GM12878 (cell line): ENCODE measurements around the gene ANO2. TPM values are rescaled to one million over a fixed set of nuclear protein-coding genes. Genes with fewer than 3 reads are reported as not detected.
"Not testable (repeated sequence)": the region's sequence is repeated elsewhere in the genome, so short reads cannot be mapped to it uniquely, and the experiment has no call there.

Experiments used
- ATAC-seq: fragments of 200-7000 bp; cut with Tn5 transposase; 3 replicates; pipeline ENCODE4 v1.9.1; 2020; ENCODE audit warnings: mild to moderate bottlenecking, moderate library complexity
- BruUV-seq: library from RNA; stranded (reverse); fragments of 400-500 nt; replicated peaks from 2 replicates; lab custom pipeline; 2021; lab: Mats Ljungman, UMichigan
- CTCF ChIA-PET: fragments of 300-600 bp; sonication (Branson Sonifier 250); formaldehyde crosslinking; extraction: SDS; loops from one replicate; lab custom pipeline; 2021; ENCODE audit warnings: inconsistent platforms; lab: Yijun Ruan, JAX
- POLR2A ChIA-PET: fragments of 350-600 bp; formaldehyde crosslinking; extraction: SDS; loops from one replicate; lab custom pipeline; 2021; ENCODE audit warnings: inconsistent platforms; lab: Charles Lee
- RAD21 ChIA-PET: fragments of 300-600 bp; sonication (Branson Sonifier 250); formaldehyde crosslinking; loops from one replicate; lab custom pipeline; 2023; ENCODE audit warnings: antibody characterized with exemption; ENCODE audit not compliant: unreplicated experiment; lab: Charles Lee
- SMC1A ChIA-PET: fragments of 300-600 bp; sonication (Branson Sonifier 250); formaldehyde crosslinking; loops from one replicate; lab custom pipeline; 2023; ENCODE audit not compliant: unreplicated experiment, uncharacterized antibody; lab: Charles Lee
- DNase-seq: peaks from one replicate; pipeline ENCODE4 v3.0.0-alpha.2; 2011; ENCODE audit warnings: low read depth, low spot score
- FAIRE-seq: peaks from 3 replicates; lab custom pipeline; 2011; peaks lifted over from hg19 to GRCh38; lab: Jason Lieb, UNC
- H2AFZ ChIP-seq: 2 replicates; pipeline ENCODE4 v1.6.0; 2011; ENCODE audit warnings: low read depth, low read length, control low read depth; ENCODE audit not compliant: control insufficient read depth
- H3K27ac ChIP-seq: 2 replicates; pipeline ENCODE4 v1.5.1; 2011; ENCODE audit warnings: control low read depth; ENCODE audit not compliant: control insufficient read depth, insufficient read depth
- H3K27me3 ChIP-seq, 2 experiments: replicated peaks in 1 of 2; 2 replicates each; pipeline versions ENCODE4 v1.6.0 to v1.6.1; 2011; ENCODE audit warnings: low read length in 1 of 2; ENCODE audit not compliant: control insufficient read depth in 2 of 2, insufficient read depth in 2 of 2
- H3K36me3 ChIP-seq, 2 experiments: 2 replicates each; pipeline ENCODE4 v1.5.1; 2011; ENCODE audit warnings: low read length in 1 of 2; ENCODE audit not compliant: control insufficient read depth in 2 of 2, insufficient read depth in 2 of 2
- H3K4me1 ChIP-seq: 2 replicates; pipeline ENCODE4 v1.6.1; 2011; ENCODE audit warnings: mild to moderate bottlenecking, low read length, moderate library complexity, mixed read lengths; ENCODE audit not compliant: control insufficient read depth, insufficient read depth
- H3K4me2 ChIP-seq: 2 replicates; pipeline ENCODE4 v1.6.0; 2011; ENCODE audit warnings: control low read depth; ENCODE audit not compliant: control insufficient read depth, insufficient read depth
- H3K4me3 ChIP-seq: fragments of 200-600 bp; sonication (generic); 2 replicates; pipeline ENCODE4 v1.5.1; 2016
- H3K79me2 ChIP-seq: 2 replicates; pipeline ENCODE4 v1.6.0; 2011; ENCODE audit warnings: low read length; ENCODE audit not compliant: control insufficient read depth, insufficient read depth
- H3K9ac ChIP-seq: 2 replicates; pipeline ENCODE4 v1.8.0; 2011; ENCODE audit warnings: low read length, control low read depth, mixed read lengths; ENCODE audit not compliant: control insufficient read depth, insufficient read depth
- H3K9me3 ChIP-seq: replicated peaks from 3 replicates; pipeline ENCODE4 v1.5.1; 2011; ENCODE audit warnings: mild to moderate bottlenecking, low read length; ENCODE audit not compliant: control insufficient read depth, insufficient read depth
- H4K20me1 ChIP-seq: 2 replicates; pipeline ENCODE4 v1.6.0; 2011; ENCODE audit not compliant: control insufficient read depth, insufficient read depth
- BRCA1 ChIP-seq: IDR thresholded peaks from 2 replicates; pipeline ENCODE4 v1.6.1; 2011; ENCODE audit warnings: low read depth, low read length, improper control_type of control experiment
- CREM ChIP-seq: IDR thresholded peaks from 2 replicates; pipeline ENCODE4 v1.6.1; 2014; ENCODE audit warnings: antibody characterized with exemption, low read depth
- ESRRA ChIP-seq: IDR thresholded peaks from 2 replicates; pipeline ENCODE4 v1.6.1; 2012; ENCODE audit warnings: mild to moderate bottlenecking, low read length, improper control_type of control experiment
- EZH2 ChIP-seq: IDR thresholded peaks from 2 replicates; pipeline ENCODE4 v1.6.1; 2012; ENCODE audit warnings: low read depth, mild to moderate bottlenecking, control low read depth, inconsistent platforms, low read length, borderline replicate concordance; ENCODE audit not compliant: control insufficient read depth
- FOS ChIP-seq: IDR thresholded peaks from 3 replicates; pipeline ENCODE4 v1.6.1; 2011; ENCODE audit warnings: borderline replicate concordance; ENCODE audit not compliant: insufficient read length; ENCODE audit errors: extremely low read depth
- HDAC6 ChIP-seq: fragments of 200-600 bp; sonication (generic); IDR thresholded peaks from one replicate; pipeline ENCODE4 v1.8.0; 2017; ENCODE audit warnings: antibody characterized with exemption; ENCODE audit not compliant: unreplicated experiment
- KAT2A ChIP-seq: conservative IDR thresholded peaks from 2 replicates; pipeline ENCODE4 v1.6.1; 2011; ENCODE audit warnings: low read depth, low read length; ENCODE audit not compliant: control insufficient read depth
- LARP7 ChIP-seq: fragments of 450-650 bp; IDR thresholded peaks from 2 replicates; pipeline ENCODE4 v1.6.1; 2017; ENCODE audit warnings: mild to moderate bottlenecking
- RAD21 ChIP-seq: IDR thresholded peaks from 2 replicates; pipeline ENCODE4 v1.6.1; 2011; ENCODE audit warnings: mild to moderate bottlenecking, low read depth, low read length, moderate library complexity; ENCODE audit not compliant: insufficient read depth
- RFX5 ChIP-seq: IDR thresholded peaks from 2 replicates; pipeline ENCODE4 v1.6.1; 2011; ENCODE audit warnings: low read depth, low read length, improper control_type of control experiment
- SIN3A ChIP-seq: IDR thresholded peaks from 2 replicates; pipeline ENCODE4 v1.6.1; 2012; ENCODE audit warnings: low read depth, low read length, improper control_type of control experiment
- SRF ChIP-seq, 2 experiments: IDR thresholded peaks; 2 replicates each; pipeline ENCODE4 v1.6.1; 2011; ENCODE audit warnings: low read depth in 2 of 2, low read length in 2 of 2, mild to moderate bottlenecking in 1 of 2, moderate library complexity in 1 of 2
- SUZ12 ChIP-seq: fragments of 200-600 bp; sonication (generic); IDR thresholded peaks from one replicate; pipeline ENCODE4 v1.6.1; 2018; ENCODE audit warnings: antibody characterized with exemption, mild to moderate bottlenecking; ENCODE audit not compliant: unreplicated experiment
- ZBED1 ChIP-seq: IDR thresholded peaks from 2 replicates; pipeline ENCODE4 v1.6.1; 2016; ENCODE audit warnings: borderline replicate concordance
- ZBTB40 ChIP-seq: fragments of 450-650 bp; IDR thresholded peaks from 2 replicates; pipeline ENCODE4 v1.6.1; 2016; ENCODE audit warnings: mild to moderate bottlenecking, moderate library complexity, borderline replicate concordance
- WGBS: methylation state at CpG from one replicate; pipeline ENCODE4 v1.1.6; 2016; ENCODE audit warnings: low lambda C conversion rate; ENCODE audit not compliant: insufficient replicate concordance, insufficient coverage; ENCODE audit errors: missing lambda C conversion rate; 5-methylcytosine and 5-hydroxymethylcytosine counted together
- in situ Hi-C: fragments of 300-500 bp; cut with MboI; formaldehyde crosslinking; loops from 9 replicates; pipeline ENCODE4 v1.14.3; 2018; ENCODE audit warnings: mixed read lengths
- intact Hi-C: fragments of 100-400 bp; cut with micrococcal nuclease; formaldehyde crosslinking; loops from one replicate; pipeline ENCODE4 v1.14.2; 2022; ENCODE audit not compliant: unreplicated experiment
- polyA plus RNA-seq, 11 experiments: library from polyadenylated mRNA; depleted of rRNA in 4 of 11; unstranded in 6 of 11; stranded (reverse) in 5 of 11; fragments of >200 nt; fragmentation: Nextera tagmentation in 4 of 11; fragmentation: Illumina TruSeq in 1 of 11; extraction: Ambion mirVana in 4 of 11; extraction: Trizol in 1 of 11; gene quantifications; 1 replicate in 1 of 11; 2 replicates in 10 of 11; pipeline versions ENCODE4 v1.2.1 to v1.2.3, GENCODE V29; 2011 to 2016; ENCODE audit warnings: inconsistent platforms in 2 of 11, missing spikeins in 2 of 11, low read depth in 1 of 11
- total RNA-seq, 4 experiments: library from RNA; depleted of rRNA in 3 of 4; stranded (reverse); fragments of >200 nt in 3 of 4; fragmentation: Illumina TruSeq in 1 of 4; extraction: Trizol in 1 of 4; gene quantifications; 2 replicates each; pipeline versions ENCODE4 v1.2.1 to v1.2.3, GENCODE V29; 2013 to 2021
- TF ChIP-seq, protein P1 (sequence below): IDR thresholded peaks from 2 replicates; pipeline ENCODE4 v1.6.1; 2012; ENCODE audit warnings: low read length, inconsistent platforms

ANO2 gene
- total and polyA plus RNA-seq, 10 of the 15 experiments (the other 5 are each of a cell fraction or from before 2014, with no cell fraction given), result not detected

GRCh38 chr12:5678176-5678575 lies 266.9 kb downstream of the ANO2 start:
- Histone ChIP-seq H3K9ac (no peak overlapping the region), H3K27me3 (no peaks in the 10 kb centered on the region), H3K4me2 (no peak overlapping the region), H3K27ac (no peak overlapping the region), H3K9me3 (no peaks in the 10 kb centered on the region), H3K4me1 (no peaks in the 10 kb centered on the region), H4K20me1 (no peaks in the 10 kb centered on the region), H2AFZ (no peak overlapping the region), H3K36me3 (no peaks in the 10 kb centered on the region), H3K79me2 (no peaks in the 10 kb centered on the region), H3K4me3 (no peak overlapping the region)
- ChIA-PET SMC1A (no interaction called here), RAD21 (no interaction called here), POLR2A (no interaction called here), CTCF (interaction anchor here (0.6 kb wide), 1 partner anchor 27 kb away, joined by 4 read pairs; no protein-coding TSS in a partner anchor)
- ATAC-seq, result no peak
- TF ChIP-seq ESRRA (no peak), SIN3A (no peak), FOS (no peak), ZBED1 (no peak), KAT2A (no peak), LARP7 (no peak), ZBTB40 (no peak), SRF (IDR thresholded peaks at IDR 0.05; ENCODE audit: low read depth in 2 of 2, low read length in 2 of 2) (no peak), EZH2 (no peak), CREM (no peak), BRCA1 (no peak), HDAC6 (no peak), SUZ12 (no peak), RFX5 (no peak), RAD21 (no peak)
- TF ChIP-seq, protein P1, sequence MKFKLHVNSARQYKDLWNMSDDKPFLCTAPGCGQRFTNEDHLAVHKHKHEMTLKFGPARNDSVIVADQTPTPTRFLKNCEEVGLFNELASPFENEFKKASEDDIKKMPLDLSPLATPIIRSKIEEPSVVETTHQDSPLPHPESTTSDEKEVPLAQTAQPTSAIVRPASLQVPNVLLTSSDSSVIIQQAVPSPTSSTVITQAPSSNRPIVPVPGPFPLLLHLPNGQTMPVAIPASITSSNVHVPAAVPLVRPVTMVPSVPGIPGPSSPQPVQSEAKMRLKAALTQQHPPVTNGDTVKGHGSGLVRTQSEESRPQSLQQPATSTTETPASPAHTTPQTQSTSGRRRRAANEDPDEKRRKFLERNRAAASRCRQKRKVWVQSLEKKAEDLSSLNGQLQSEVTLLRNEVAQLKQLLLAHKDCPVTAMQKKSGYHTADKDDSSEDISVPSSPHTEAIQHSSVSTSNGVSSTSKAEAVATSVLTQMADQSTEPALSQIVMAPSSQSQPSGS, result no peak
- FAIRE-seq, result no peak
- intact Hi-C loops (no loop called here), in situ Hi-C loops (no loop called here)
- 24% methylated on average over 5 of the region's 5 CpGs for WGBS
- no peak for DNase-seq
- BruUV-seq, result no TSS peak

GRCh38 chr12:5669624-5670023 lies 275.4 kb downstream of the ANO2 start:
- DNase-seq, H3K4me1 ChIP-seq, H3K79me2 ChIP-seq, H3K27me3 ChIP-seq, H3K9ac ChIP-seq, in situ Hi-C loops, H2AFZ ChIP-seq, H3K9me3 ChIP-seq, POLR2A ChIA-PET, CTCF ChIA-PET, RAD21 ChIA-PET, H3K27ac ChIP-seq, H3K4me3 ChIP-seq, H4K20me1 ChIP-seq, FAIRE-seq, H3K36me3 ChIP-seq, SMC1A ChIA-PET, intact Hi-C loops, H3K4me2 ChIP-seq, ATAC-seq, BruUV-seq: not testable (repeated sequence)
- 0% methylated on average over 1 of the region's 1 CpG for WGBS
